Measurements from ENCODE around the gene FRMD4A.

- TF ChIP-seq, protein P1, sequence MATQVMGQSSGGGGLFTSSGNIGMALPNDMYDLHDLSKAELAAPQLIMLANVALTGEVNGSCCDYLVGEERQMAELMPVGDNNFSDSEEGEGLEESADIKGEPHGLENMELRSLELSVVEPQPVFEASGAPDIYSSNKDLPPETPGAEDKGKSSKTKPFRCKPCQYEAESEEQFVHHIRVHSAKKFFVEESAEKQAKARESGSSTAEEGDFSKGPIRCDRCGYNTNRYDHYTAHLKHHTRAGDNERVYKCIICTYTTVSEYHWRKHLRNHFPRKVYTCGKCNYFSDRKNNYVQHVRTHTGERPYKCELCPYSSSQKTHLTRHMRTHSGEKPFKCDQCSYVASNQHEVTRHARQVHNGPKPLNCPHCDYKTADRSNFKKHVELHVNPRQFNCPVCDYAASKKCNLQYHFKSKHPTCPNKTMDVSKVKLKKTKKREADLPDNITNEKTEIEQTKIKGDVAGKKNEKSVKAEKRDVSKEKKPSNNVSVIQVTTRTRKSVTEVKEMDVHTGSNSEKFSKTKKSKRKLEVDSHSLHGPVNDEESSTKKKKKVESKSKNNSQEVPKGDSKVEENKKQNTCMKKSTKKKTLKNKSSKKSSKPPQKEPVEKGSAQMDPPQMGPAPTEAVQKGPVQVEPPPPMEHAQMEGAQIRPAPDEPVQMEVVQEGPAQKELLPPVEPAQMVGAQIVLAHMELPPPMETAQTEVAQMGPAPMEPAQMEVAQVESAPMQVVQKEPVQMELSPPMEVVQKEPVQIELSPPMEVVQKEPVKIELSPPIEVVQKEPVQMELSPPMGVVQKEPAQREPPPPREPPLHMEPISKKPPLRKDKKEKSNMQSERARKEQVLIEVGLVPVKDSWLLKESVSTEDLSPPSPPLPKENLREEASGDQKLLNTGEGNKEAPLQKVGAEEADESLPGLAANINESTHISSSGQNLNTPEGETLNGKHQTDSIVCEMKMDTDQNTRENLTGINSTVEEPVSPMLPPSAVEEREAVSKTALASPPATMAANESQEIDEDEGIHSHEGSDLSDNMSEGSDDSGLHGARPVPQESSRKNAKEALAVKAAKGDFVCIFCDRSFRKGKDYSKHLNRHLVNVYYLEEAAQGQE (IDR thresholded peaks at IDR 0.05; ENCODE audit: low read depth), result no peak
- TF ChIP-seq EGR1 (IDR thresholded peaks at IDR 0.05), result no peak
Observed at GRCh38 chr10:13827076-13827797, 503.5 kb downstream of the FRMD4A start.

Measured in Ishikawa (cell line).